Colonic mucosa (tissue), 4 donors: ENCODE results near the gene IFIT1B. TPM values are rescaled to one million over a fixed set of nuclear protein-coding genes. Genes with fewer than 3 reads are reported as not detected.

Experiments
- DNase-seq: peaks from one replicate; pipeline ENCODE4 v3.0.0-alpha.2; 2020
- H3K27ac ChIP-seq: fragments of 200-600 bp; one replicate; pipeline ENCODE4 v1.8.0; 2021
- H3K27me3 ChIP-seq: fragments of 200-600 bp; one replicate; pipeline ENCODE4 v1.8.0; 2021
- H3K36me3 ChIP-seq: fragments of 200-600 bp; one replicate; pipeline ENCODE4 v1.8.0; 2021
- H3K4me1 ChIP-seq: fragments of 200-600 bp; one replicate; pipeline ENCODE4 v1.8.0; 2021; ENCODE audit warnings: mild to moderate bottlenecking
- H3K4me3 ChIP-seq: fragments of 200-600 bp; one replicate; pipeline ENCODE4 v1.8.0; 2021
- H3K9ac ChIP-seq, 2 donors: one replicate each; pipeline ENCODE4 v1.7.0; 2013; ENCODE audit warnings: control low read depth in 2 of 2, low read depth in 2 of 2, low read length in 2 of 2
- H3K9me3 ChIP-seq: fragments of 200-600 bp; one replicate; pipeline ENCODE4 v1.8.0; 2021
- intact Hi-C: fragments of 100-400 bp; cut with DNase I; formaldehyde crosslinking; loops from one replicate; pipeline ENCODE4 v1.14.1; 2022
- total RNA-seq, 2 donors: library from RNA; stranded (reverse); fragmentation: NEBNext Ultra II Directional in 1 of 2; extraction: Animal tissue kit (Norgen Biotek cat#: 25700) in 1 of 2; gene quantifications; one replicate each; pipeline ENCODE4 v1.2.1, GENCODE V29; 2021
- TF ChIP-seq, protein P1 (sequence below): fragments of 200-600 bp; IDR thresholded peaks from one replicate; pipeline ENCODE4 v1.8.0; 2022; ENCODE audit warnings: antibody characterized with exemption, mild to moderate bottlenecking
- donor health status: healthy.
- donor health status: DM: no; HTN: no; CAD: no.
- donor health status: DM: no; HTN: no; CAD: no.

Gene IFIT1B
- total RNA-seq, 2 donors from 2014 or later: not detected

GRCh38 chr10:89339875-89340274 is 38.0 kb upstream of the IFIT1B start:
- Histone ChIP-seq H3K27me3 (no peaks in the 10 kb centered on the region), H3K4me1 (no peaks in the 10 kb centered on the region), H3K4me3 (no peak overlapping the region), H3K9me3 (no peaks in the 10 kb centered on the region), H3K9ac (no peak overlapping the region), H3K27ac (no peak overlapping the region), H3K36me3 (no peaks in the 10 kb centered on the region)
- intact Hi-C loops: no loop called here
- TF ChIP-seq, protein P1, sequence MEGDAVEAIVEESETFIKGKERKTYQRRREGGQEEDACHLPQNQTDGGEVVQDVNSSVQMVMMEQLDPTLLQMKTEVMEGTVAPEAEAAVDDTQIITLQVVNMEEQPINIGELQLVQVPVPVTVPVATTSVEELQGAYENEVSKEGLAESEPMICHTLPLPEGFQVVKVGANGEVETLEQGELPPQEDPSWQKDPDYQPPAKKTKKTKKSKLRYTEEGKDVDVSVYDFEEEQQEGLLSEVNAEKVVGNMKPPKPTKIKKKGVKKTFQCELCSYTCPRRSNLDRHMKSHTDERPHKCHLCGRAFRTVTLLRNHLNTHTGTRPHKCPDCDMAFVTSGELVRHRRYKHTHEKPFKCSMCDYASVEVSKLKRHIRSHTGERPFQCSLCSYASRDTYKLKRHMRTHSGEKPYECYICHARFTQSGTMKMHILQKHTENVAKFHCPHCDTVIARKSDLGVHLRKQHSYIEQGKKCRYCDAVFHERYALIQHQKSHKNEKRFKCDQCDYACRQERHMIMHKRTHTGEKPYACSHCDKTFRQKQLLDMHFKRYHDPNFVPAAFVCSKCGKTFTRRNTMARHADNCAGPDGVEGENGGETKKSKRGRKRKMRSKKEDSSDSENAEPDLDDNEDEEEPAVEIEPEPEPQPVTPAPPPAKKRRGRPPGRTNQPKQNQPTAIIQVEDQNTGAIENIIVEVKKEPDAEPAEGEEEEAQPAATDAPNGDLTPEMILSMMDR: no peak
- no peak for DNase-seq

DNA sequence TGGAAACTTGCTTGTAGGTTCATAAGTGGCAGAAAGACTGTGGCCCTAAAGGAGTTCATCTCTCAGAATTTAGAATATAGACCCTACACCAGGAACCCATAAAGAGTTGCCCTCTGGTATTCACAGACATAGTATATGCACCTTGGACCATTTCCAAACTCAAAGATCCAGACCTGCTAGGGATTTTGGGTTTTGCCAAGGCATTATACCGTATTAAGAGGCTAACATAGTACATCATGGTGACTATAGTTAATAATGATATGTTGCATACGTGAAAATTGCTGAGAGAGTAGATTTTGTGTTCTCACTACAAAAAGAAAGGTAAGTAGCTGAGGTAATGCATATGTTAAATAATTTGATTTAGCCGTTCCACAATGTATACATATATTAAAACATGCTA is 36.2 kb upstream of the IFIT1B start:
- no peak overlapping the region for H3K9ac ChIP-seq
- no peak overlapping the region for H3K27ac ChIP-seq
- peaks cover under 1% of the 10 kb centered on the region for H3K4me1 ChIP-seq
- intact Hi-C loops: no loop called here
- no peaks in the 10 kb centered on the region for H3K9me3 ChIP-seq
- no peak overlapping the region for H3K4me3 ChIP-seq
- no peaks in the 10 kb centered on the region for H3K27me3 ChIP-seq
- no peak for DNase-seq
- TF ChIP-seq, protein P1: no peak
- H3K36me3 ChIP-seq: no peaks in the 10 kb centered on the region

DNA sequence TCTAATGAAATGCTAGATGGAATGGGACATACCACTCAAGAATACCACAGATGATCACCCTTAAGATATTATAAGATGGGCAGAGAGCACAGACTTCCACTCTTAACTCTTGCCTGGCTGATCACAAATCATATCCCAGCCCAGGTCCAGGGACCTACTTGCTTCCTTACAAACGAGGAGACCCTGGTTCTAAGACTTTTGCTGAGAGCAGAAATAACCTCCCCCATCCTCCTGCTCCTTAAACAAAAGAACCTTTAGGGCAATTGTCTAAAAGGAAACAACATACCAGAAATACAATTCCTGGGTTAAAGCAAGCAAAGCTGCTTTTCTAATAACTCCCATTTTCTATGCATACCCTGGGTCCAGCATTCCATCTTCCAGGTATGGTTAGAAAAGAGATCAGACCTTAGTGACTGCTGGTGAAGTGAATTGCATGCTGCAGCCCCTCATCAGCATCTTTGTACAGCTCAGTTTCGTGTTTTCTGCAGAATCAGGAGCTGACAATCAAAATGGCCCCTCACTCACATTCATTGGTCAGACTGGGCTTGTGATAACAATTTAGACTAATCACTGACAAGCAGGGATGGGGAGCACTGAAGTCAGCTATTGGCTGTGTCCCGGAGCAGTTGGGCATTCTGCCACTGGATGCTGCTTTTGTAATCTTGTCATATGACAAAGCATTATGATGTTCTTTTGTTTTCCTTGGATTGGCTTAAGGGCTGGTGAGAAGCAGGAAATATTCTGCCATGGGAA is 35.5 kb upstream of the IFIT1B start:
- no peaks in the 10 kb centered on the region for H3K27me3 ChIP-seq
- H3K9ac ChIP-seq: no peak overlapping the region
- H3K4me1 ChIP-seq: peaks cover 5% of the 10 kb centered on the region
- H3K36me3 ChIP-seq: no peaks in the 10 kb centered on the region
- no peak for DNase-seq
- TF ChIP-seq, protein P1: no peak
- H3K4me3 ChIP-seq: no peak overlapping the region
- no peak overlapping the region for H3K27ac ChIP-seq
- intact Hi-C loops: no loop called here
- H3K9me3 ChIP-seq: no peaks in the 10 kb centered on the region

DNA sequence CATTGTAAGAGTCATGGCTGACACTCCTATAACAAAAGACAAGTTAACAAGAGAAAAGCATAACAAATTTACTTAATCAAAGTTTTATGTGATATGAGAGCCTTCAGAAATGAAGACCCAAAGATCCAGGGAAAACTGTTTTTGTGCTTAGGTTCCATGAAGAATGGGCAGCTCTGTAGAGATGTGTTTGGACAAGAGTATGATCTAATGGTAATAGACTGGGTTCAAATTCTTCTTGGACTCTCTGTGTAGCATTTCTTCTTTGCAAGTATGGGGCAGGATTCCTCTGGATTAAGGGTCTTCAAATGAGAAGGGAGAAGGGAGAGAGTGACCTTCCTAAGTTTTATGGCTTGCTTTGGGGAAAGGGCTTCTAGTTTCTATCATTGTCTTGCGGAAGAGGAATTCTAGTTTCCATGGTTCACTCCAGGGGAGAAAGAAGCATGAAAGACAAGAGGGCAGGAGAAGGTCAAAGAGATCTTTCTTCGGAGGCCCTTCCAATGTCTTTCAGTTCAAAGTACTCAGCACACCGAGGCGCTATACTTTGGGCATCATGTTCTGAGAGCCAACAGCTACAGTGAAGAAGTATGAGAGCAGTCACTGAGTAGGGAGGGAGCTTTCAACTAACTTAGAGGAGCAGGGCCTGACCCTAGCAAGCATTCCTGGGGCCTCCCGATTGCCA is 34.6 kb upstream of the IFIT1B start:
- Histone ChIP-seq H3K9me3 (no peaks in the 10 kb centered on the region), H3K9ac (no peak overlapping the region), H3K27ac (no peak overlapping the region), H3K4me3 (no peak overlapping the region), H3K4me1 (peaks cover 5% of the 10 kb centered on the region), H3K27me3 (no peaks in the 10 kb centered on the region), H3K36me3 (no peaks in the 10 kb centered on the region)
- intact Hi-C loops: no loop called here
- TF ChIP-seq, protein P1: no peak
- DNase-seq: no peak

DNA sequence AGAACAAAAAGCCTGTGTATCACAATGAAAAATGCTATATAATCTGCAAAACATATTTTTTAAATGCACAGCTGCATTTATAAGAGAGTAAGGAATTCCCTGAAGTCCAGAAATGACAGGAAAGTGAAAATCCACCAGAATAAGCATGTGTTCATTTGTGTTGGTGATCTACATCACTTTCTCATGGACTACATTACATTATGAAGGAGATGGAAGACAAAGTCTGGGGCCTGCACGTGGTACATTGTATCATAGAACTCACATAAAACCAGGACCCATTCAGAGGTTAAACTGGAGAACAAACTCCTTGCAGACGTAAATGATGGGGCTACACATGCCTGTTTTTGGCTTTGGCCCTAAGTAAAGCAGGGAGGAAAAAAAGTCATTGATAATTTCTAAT is 33.7 kb upstream of the IFIT1B start:
- TF ChIP-seq, protein P1: no peak
- no peaks in the 10 kb centered on the region for H3K27me3 ChIP-seq
- no peaks in the 10 kb centered on the region for H3K36me3 ChIP-seq
- H3K4me1 ChIP-seq: peaks cover 5% of the 10 kb centered on the region
- H3K9me3 ChIP-seq: no peaks in the 10 kb centered on the region
- no peak overlapping the region for H3K4me3 ChIP-seq
- H3K9ac ChIP-seq: no peak overlapping the region
- no peak for DNase-seq
- intact Hi-C loops: no loop called here
- H3K27ac ChIP-seq: no peak overlapping the region
